Measurements from ENCODE around the gene PRDX2. TPM values are rescaled to one million over a fixed set of nuclear protein-coding genes. Genes with fewer than 3 reads are reported as not detected.

PRDX2 gene
- total RNA-seq, 1 experiment from 2014 or later: 295 TPM

DNA sequence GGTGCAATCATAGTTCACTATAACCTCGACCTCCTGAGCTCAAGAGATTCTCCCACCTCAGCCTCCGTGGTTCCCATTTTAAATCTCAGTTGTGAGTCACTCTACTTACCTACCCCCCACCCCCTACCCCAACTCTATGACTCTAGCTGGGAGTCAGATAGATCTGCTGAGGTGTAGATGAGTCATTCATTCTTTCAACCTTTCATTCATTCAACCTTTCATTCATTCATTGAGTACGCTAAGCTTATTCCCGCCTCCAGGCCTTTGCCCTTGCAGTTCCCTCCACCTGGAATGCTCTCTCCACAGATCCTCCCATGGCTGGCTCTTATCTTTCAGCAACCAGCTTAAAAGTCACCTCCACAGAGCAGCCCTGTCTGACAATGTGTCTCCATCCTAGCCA lies 35.6 kb upstream of the PRDX2 start:
- DNase-seq (ENCODE audit: unreplicated experiment): peak; percentile 24
- intact Hi-C loops (cut with micrococcal nuclease): loop anchor here (5.0 kb wide), 1 partner anchor 35 kb away; the partner anchor contains the start of genes PRDX2 and THSD8
- ChIA-PET POLR2A (interaction anchor here (0.6 to 1.5 kb wide), 5 partner anchors 12 to 241 kb away, joined by 3 to 7 read pairs (median 3); partner anchors contain the start of genes JUNB and RNASEH2A), CTCF (interaction anchor here (0.6 to 1.5 kb wide), 5 partner anchors 10 to 1515 kb away, joined by 3 to 18 read pairs (median 5); no protein-coding TSS in a partner anchor)
- no peaks in the 10 kb centered on the region for H3K9me3 Mint-ChIP-seq (ENCODE audit: unreplicated experiment)
- H3K4me3 Mint-ChIP-seq (ENCODE audit: unreplicated experiment): no peak overlapping the region
- H3K4me1 Mint-ChIP-seq (ENCODE audit: insufficient read depth, unreplicated experiment): peaks cover 22% of the 10 kb centered on the region
- peaks cover 21% of the 10 kb centered on the region for H3K27me3 Mint-ChIP-seq (ENCODE audit: insufficient read depth, unreplicated experiment)
- BruUV-seq (replicated peaks): no TSS peak
- no peaks in the 10 kb centered on the region for H3K36me3 Mint-ChIP-seq (ENCODE audit: insufficient read depth, unreplicated experiment)
- TF ChIP-seq, protein P1, sequence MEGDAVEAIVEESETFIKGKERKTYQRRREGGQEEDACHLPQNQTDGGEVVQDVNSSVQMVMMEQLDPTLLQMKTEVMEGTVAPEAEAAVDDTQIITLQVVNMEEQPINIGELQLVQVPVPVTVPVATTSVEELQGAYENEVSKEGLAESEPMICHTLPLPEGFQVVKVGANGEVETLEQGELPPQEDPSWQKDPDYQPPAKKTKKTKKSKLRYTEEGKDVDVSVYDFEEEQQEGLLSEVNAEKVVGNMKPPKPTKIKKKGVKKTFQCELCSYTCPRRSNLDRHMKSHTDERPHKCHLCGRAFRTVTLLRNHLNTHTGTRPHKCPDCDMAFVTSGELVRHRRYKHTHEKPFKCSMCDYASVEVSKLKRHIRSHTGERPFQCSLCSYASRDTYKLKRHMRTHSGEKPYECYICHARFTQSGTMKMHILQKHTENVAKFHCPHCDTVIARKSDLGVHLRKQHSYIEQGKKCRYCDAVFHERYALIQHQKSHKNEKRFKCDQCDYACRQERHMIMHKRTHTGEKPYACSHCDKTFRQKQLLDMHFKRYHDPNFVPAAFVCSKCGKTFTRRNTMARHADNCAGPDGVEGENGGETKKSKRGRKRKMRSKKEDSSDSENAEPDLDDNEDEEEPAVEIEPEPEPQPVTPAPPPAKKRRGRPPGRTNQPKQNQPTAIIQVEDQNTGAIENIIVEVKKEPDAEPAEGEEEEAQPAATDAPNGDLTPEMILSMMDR (IDR thresholded peaks at IDR 0.05; ENCODE audit: unreplicated experiment): no peak
- no peak overlapping the region for H3K27ac Mint-ChIP-seq (ENCODE audit: low read depth, unreplicated experiment)

DNA sequence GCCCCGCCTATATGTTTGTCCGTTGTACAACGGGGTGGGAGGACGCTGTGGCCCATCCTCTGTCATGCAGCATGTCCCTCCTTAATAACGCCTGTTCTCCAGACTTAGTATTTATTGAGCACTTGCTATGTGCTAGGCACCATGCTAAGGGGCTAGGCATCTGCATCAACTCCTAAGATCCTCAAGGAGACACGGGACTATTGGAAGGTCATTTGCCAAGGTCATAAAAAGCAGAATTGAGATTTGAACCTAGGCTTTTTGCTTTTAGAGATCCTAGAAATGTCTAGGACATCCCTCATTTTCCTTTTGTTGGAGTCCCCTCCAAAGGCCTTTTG lies 34.9 kb upstream of the PRDX2 start:
- no peaks in the 10 kb centered on the region for H3K9me3 Mint-ChIP-seq (ENCODE audit: unreplicated experiment)
- intact Hi-C loops (cut with micrococcal nuclease): loop anchor here (5.0 kb wide), 1 partner anchor 34 kb away; the partner anchor contains the start of genes PRDX2 and THSD8
- no TSS peak for BruUV-seq (replicated peaks)
- peaks cover 28% of the 10 kb centered on the region for H3K27me3 Mint-ChIP-seq (ENCODE audit: insufficient read depth, unreplicated experiment)
- H3K4me3 Mint-ChIP-seq (ENCODE audit: unreplicated experiment): peak overlapping the region; percentile 47
- DNase-seq (ENCODE audit: unreplicated experiment): no peak
- TF ChIP-seq, protein P1 (IDR thresholded peaks at IDR 0.05; ENCODE audit: unreplicated experiment): no peak
- POLR2A ChIA-PET: interaction anchor here (0.6 to 1.5 kb wide), 5 partner anchors 13 to 160 kb away, joined by 3 to 7 read pairs (median 4); partner anchors contain the start of genes JUNB and RNASEH2A
- H3K27ac Mint-ChIP-seq (ENCODE audit: low read depth, unreplicated experiment): no peak overlapping the region
- peaks cover 22% of the 10 kb centered on the region for H3K4me1 Mint-ChIP-seq (ENCODE audit: insufficient read depth, unreplicated experiment)
- CTCF ChIA-PET: interaction anchor here (1.5 kb wide), 1 partner anchor 11 kb away, joined by 18 read pairs; no protein-coding TSS in a partner anchor
- no peaks in the 10 kb centered on the region for H3K36me3 Mint-ChIP-seq (ENCODE audit: insufficient read depth, unreplicated experiment)

DNA sequence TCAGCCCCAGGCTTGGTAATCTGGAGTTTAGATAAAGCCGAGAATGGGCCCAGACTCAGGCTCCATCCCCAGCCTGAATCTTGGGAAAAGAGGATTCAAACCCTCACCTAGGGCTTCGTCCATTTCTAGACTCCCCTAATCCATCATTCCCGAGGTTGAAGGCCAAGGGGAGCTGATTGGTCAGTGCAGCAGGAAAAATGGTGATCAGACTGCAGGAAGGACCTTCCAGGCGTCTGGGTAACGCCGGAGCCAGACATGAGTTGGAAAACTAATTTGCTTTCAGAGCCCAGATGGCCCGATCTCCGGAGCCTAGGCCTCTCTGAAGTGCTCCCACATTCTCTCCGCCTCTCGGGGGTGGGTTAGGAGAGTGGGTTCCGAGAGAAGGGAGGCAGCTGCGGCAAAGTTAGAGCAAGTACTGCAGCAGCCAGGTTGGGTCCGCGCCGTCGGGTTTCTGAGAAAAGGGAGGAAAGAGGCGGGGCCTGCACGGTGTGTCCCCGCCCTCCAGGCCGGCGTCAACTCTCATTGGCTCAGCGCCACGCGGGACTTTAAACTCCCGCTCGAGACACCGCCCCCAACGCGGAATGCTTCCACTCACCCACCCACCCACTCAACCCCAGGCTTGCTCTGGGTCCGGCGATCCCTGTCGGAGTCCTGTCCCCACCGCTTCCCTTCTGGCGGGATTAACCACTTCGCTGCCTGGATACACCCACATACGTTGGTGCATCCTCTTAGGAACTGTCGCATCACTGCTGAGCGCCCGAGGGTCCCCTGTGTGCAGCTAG lies 33.6 kb upstream of the PRDX2 start:
- H3K9me3 Mint-ChIP-seq (ENCODE audit: unreplicated experiment): no peaks in the 10 kb centered on the region
- peak overlapping the region; percentile 56 for H3K4me3 Mint-ChIP-seq (ENCODE audit: unreplicated experiment)
- H3K36me3 Mint-ChIP-seq (ENCODE audit: insufficient read depth, unreplicated experiment): no peaks in the 10 kb centered on the region
- H3K4me1 Mint-ChIP-seq (ENCODE audit: insufficient read depth, unreplicated experiment): peaks cover 22% of the 10 kb centered on the region
- BruUV-seq (replicated peaks): no TSS peak
- ChIA-PET CTCF (interaction anchor here (2.1 kb wide), 1 partner anchor 12 kb away, joined by 11 read pairs; no protein-coding TSS in a partner anchor), POLR2A (interaction anchor here (0.6 kb wide), 1 partner anchor 9 kb away, joined by 4 read pairs; no protein-coding TSS in a partner anchor)
- no peak overlapping the region for H3K27ac Mint-ChIP-seq (ENCODE audit: low read depth, unreplicated experiment)
- peaks cover 34% of the 10 kb centered on the region for H3K27me3 Mint-ChIP-seq (ENCODE audit: insufficient read depth, unreplicated experiment)
- intact Hi-C loops (cut with micrococcal nuclease): loop anchor here (5.0 kb wide), 1 partner anchor 33 kb away; the partner anchor contains the start of genes PRDX2 and THSD8
- TF ChIP-seq, protein P1 (IDR thresholded peaks at IDR 0.05; ENCODE audit: unreplicated experiment): no peak
- DNase-seq (ENCODE audit: unreplicated experiment): no peak

DNA sequence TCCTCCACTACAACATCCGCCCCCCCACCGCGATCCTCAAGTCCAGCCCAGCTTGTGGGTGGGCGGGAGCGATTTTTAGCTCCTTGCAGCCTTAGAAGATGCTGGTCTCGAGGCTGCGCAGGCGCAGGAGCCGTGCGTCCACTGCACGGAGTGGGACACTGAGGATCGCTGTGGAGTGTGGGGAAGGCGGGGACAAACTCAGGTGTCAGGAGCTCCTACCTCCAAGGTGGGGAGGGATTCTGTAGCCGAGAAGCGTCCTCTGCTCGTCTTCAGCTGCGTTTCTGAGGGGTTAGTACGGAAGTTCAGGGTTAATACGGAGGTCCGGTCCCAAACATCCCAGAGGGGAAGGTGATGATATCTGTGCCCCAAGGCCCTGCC lies 33.0 kb upstream of the PRDX2 start, which contains the start of gene RTBDN:
Gene RTBDN (minus strand): TSS at position 14 of the 378 bp plus-strand sequence. CDS start 4,600 bp downstream, outside the sequence.
- POLR2A ChIA-PET: no interaction called here
- peaks cover 29% of the 10 kb centered on the region for H3K27me3 Mint-ChIP-seq (ENCODE audit: insufficient read depth, unreplicated experiment)
- no peak for DNase-seq (ENCODE audit: unreplicated experiment)
- TF ChIP-seq, protein P1 (IDR thresholded peaks at IDR 0.05; ENCODE audit: unreplicated experiment): no peak
- no TSS peak for BruUV-seq (replicated peaks)
- peak within 1 kb of the TSS; percentile 56 for H3K4me3 Mint-ChIP-seq (ENCODE audit: unreplicated experiment)
- H3K4me1 Mint-ChIP-seq (ENCODE audit: insufficient read depth, unreplicated experiment): peaks cover 22% of the 10 kb centered on the region
- intact Hi-C loops (cut with micrococcal nuclease): no loop called here
- no peak within 1 kb of the TSS for H3K27ac Mint-ChIP-seq (ENCODE audit: low read depth, unreplicated experiment)
- CTCF ChIA-PET: interaction anchor here (0.7 to 2.1 kb wide), 3 partner anchors 13 to 119 kb away, joined by 3 to 11 read pairs (median 4); no protein-coding TSS in a partner anchor
- H3K9me3 Mint-ChIP-seq (ENCODE audit: unreplicated experiment): no peaks in the 10 kb centered on the region
- H3K36me3 Mint-ChIP-seq (ENCODE audit: insufficient read depth, unreplicated experiment): no peaks in the 10 kb centered on the region
